ENCODE results near the gene PIRT. TPM values are rescaled to one million over a fixed set of nuclear protein-coding genes. Genes with fewer than 3 reads are reported as not detected.

PIRT gene
- total RNA-seq, 1 donor from 2014 or later, result not detected

DNA sequence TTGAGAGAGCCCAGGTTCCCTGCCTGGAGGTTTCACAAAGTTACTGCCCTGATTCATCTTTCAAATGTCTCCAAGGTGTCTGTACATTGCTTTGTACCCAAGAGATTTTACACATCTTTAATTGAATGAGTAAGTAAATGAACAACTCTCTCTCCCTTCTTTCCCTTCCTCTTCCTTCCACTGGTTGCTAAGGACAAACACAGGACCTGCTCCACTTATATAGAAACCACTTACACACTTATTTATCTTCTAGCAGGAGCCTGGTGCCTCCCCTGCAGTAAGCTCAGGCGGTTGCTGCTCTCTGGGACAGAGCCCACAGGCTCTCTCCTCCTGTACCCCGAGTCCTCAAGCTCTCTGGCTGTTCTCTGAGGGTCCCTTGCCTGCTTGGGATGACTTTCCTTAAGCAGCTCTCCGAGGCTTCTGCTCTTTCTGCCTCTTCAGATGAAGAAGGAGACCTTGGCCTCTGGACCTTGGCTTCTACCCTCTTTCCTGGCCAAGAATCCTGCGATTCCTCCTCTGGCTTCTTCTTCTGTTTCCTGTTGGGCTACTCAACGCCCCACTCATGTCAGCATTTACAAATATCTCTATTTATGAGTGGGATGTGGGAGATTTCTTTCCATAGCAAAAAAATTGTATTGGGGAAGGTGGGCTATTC is 9.9 kb downstream of the PIRT start:
- DNase-seq (ENCODE audit: low spot score), result no peak
- intact Hi-C loops (cut with DNase I), result no loop called here

DNA sequence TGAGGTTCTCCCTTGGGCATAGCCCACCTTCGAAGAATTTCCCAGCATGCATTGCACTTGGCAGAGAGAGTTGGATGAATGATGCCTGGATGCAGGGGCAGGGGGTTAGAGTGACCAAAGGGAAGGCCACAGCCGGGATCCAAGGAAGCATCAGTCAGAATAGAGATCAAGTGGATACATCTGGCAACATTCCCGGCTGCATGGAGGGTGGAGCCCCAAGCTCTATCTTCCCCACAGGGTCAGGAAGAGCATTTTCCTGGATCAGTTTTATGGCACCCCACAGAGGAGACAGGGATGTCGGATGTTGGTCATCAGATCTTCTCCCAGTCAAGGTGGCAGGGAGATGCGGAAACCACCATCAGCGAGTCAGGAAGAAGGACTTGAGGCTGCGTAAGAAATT is 13.0 kb downstream of the PIRT start:
- no peak for DNase-seq (ENCODE audit: low spot score)
- intact Hi-C loops (cut with DNase I), result no loop called here

- intact Hi-C loops (cut with DNase I), result no loop called here
- DNase-seq (ENCODE audit: low spot score), result no peak
Observed at GRCh38 chr17:10821770-10822169, 16.1 kb downstream of the PIRT start.

- intact Hi-C loops (cut with DNase I), result no loop called here
Observed at GRCh38 chr17:10821054-10821453, 16.8 kb downstream of the PIRT start.

DNA sequence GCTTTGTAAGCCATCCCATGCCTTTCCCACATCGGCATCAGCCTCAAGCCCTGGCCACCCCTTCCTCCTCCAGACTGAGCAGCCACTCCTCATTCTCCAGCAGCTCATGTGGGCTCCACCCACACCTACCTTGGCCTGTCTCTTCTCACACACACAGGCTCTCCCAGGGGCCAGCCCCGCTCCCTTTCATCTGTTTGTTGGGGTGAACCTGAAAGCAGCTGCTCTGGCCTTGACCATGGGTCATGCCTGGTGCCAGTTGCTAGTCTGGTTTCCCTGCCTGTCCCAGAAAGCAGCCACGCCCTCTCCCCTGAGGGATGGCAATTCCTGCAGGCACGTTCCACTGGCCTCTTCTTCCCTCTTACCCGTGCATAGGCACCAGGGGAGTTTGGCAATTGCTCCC is 22.6 kb downstream of the PIRT start:
- DNase-seq (ENCODE audit: low spot score), result no peak
- intact Hi-C loops (cut with DNase I), result no loop called here

More at GRCh38 chr17:10821054-10821453, 16.8 kb downstream of the PIRT start:
- no peak for DNase-seq (ENCODE audit: low spot score)

DNA sequence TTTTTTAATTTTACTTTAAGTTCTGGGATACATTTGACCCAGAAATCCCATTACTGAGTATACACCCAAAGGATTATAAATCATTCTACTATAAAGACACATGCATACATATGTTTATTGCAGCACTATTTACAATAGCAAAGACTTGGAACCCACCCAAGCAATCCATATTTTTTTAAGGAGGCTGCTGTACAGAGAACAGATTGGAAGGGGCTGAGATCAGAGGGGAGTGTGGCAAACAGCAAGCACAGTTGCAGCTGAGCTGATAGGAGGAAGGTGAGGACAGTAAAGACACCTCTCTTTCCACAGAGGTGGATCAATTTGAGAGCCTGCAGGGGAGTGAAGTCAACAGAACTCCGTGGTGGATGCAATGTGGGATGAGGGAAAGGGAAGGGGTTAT is 23.8 kb downstream of the PIRT start:
- intact Hi-C loops (cut with DNase I), result no loop called here
- no peak for DNase-seq (ENCODE audit: low spot score)

GRCh38 chr17:10812674-10813073 is 25.2 kb downstream of the PIRT start:
- intact Hi-C loops (cut with DNase I), result no loop called here
- no peak for DNase-seq (ENCODE audit: low spot score)

DNA sequence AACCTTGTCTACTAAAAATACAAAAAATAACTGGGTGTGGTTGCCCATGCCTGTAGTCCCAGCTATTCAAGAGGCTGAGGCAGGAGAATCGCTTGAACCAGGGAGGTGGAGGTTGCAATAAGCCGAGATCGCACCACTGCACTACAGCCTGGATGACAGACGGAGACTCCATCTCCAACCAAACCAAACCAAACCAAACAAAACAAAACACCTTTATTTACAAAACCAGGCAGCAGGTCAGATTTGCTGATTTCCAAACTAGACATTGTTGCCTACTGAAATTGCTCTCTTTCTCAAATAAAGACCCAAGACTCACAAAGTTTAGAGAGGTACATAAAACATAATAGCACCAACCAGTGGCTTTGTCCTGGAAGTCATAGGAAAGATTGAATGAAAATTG is 28.3 kb downstream of the PIRT start:
- no peak for DNase-seq (ENCODE audit: low spot score)
- intact Hi-C loops (cut with DNase I), result no loop called here

DNA sequence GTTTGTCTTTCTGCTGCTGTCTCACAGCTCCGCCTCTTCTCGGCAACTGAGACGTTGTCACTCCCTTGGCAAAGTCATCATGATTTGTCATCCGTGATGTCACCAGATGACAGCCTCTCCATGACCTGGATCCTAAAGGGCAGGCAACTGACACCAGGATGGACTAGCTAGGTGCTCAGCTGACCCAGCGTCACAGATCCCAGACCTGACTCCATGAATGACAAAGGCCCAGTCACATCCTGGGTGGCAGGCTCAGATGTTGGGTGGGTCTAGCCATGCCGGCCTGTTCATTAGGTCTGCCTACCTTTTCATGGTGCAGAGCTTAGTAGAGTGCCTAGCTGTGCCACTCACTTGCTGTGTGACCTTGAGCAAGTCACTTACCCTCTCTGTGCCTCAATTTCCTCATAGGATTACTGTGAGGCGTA is 30.2 kb downstream of the PIRT start:
- DNase-seq (ENCODE audit: low spot score), result no peak
- intact Hi-C loops (cut with DNase I), result no loop called here

- intact Hi-C loops (cut with DNase I), result no loop called here
- DNase-seq (ENCODE audit: low spot score), result no peak
Observed at GRCh38 chr17:10806545-10807262, 31.2 kb downstream of the PIRT start.

- DNase-seq (ENCODE audit: low spot score), result no peak
- intact Hi-C loops (cut with DNase I), result no loop called here
Observed at GRCh38 chr17:10805911-10806310, 32.0 kb downstream of the PIRT start.

DNA sequence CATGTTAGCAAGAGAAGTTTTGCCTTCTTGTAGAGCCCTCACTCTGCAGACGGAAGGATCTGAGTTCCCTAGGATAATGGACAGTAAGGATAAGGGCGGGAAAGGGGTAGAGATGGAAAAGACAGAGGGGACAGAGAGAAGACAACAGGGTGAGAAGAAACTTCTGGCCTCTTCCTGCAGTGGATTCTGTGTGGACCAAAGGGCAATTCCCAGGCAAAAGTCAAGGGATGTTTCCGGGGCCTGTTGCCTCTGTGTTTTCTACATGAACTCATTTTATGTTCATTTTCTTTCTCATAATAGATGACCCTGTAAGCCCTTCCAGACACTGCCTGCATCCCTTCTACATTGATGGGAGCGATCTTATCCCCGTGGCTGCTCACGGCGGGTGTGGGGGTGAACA is 33.3 kb downstream of the PIRT start:
- intact Hi-C loops (cut with DNase I), result no loop called here
- no peak for DNase-seq (ENCODE audit: low spot score)

- DNase-seq (ENCODE audit: low spot score), result peak; percentile 49
- intact Hi-C loops (cut with DNase I), result no loop called here
Observed at GRCh38 chr17:10803830-10804475, 33.9 kb downstream of the PIRT start, which contains the start of gene TMEM238L. TSS of gene TMEM238L (minus strand) at chr17:10804099. CDS start at chr17:10803963, 136 bp downstream.

GRCh38 chr17:10803350-10803749 is 34.5 kb downstream of the PIRT start:
- DNase-seq (ENCODE audit: low spot score), result no peak
- intact Hi-C loops (cut with DNase I), result no loop called here

DNA sequence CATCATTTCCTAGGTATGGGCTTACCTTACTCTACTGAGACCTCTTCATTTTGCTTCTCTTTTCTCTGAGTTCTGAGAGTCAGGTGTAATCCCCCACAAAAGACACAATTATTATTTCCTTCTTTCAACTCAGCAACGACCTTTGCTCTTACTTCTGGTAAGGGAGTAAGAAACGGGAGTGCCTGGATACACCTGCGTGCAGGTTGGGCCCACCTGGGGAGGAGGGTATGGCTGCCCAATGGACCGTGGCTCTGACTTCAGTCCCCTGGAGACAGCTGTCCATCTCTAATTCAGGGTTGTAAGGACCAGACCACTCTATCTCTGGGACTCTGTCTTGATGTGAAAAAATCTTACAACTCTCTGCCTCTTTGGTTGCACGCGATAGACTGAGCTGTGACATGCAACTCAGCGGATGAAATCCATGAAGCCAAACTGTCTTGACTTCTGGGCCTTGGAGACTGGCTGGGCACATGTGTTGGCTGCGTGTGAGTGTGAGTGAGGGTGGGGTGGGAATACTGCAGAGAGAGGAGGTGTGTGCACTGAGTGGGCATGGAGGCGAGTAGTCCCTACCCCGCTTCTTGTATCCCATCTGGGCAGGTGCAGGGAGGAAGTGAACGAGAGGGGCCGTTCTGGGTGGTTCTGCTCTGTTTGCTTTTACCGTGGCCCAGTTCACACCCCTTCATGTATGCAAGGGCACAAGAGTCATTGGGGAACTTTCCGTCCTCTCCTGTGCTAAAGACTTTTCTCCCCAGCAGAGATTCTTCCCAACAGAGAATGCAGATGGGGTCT is 35.2 kb downstream of the PIRT start:
- peak; percentile 20 for DNase-seq (ENCODE audit: low spot score)
- intact Hi-C loops (cut with DNase I), result no loop called here

DNA sequence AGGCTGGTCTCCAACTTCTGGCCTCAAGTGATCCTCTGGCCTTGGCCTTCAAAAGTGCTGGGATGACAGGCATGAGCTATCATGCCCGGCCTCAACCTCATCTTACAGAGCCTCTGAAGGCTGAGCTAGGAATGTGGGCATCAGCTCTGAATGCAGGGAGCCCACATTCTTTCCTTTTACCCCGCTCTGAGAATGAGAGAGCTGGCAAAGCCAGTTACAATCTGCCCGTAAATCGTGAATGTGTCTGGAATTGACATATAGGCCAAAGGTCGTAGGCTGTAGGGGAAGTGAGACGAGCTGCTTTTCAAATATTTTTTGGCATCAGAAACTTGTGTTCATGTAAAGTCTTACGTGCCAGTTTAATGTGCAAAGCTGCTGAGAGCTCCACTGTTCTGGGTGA is 38.5 kb downstream of the PIRT start:
- DNase-seq (ENCODE audit: low spot score), result no peak
- intact Hi-C loops (cut with DNase I), result no loop called here

DNA sequence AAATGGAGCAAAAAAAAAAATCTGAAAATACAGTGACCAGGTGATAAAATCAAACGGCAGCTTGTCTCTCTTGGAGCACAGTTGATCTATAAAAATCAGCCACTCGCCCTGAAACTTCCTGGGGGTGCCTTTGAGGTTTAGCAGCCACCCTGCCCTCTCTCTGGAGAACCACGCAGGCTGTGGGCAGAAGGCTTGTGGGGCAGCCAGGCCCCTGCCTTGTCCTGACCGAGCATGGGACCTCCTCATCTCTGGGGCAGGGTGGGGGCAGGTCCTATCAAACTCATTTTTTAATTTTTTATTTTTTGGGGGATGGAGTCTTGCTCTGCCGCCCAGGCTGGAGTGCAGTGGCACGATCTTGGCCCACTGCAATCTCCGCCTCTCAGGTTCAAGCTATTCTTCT is 39.0 kb downstream of the PIRT start:
- intact Hi-C loops (cut with DNase I), result no loop called here
- no peak for DNase-seq (ENCODE audit: low spot score)

DNA sequence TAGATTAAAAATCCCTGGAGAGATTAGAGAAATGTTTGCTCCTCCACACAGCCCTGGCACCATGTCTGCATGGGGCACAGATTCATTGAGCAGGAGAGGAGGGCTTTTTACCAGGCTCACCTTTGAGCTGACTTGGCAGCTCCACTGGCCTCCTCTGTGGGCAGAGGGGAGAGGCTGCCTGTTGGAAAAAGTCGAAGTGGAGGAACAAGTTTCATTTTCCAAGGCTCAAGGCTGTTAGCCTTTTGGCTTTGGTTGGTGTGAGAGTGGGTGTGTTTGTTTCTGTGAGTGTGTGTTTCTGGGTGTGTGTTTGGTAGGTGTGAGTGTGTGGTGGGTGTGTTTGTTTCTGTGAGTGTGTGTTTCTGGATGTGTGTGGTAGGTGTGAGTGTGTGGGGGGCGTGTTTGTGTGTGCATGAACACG is 39.5 kb downstream of the PIRT start:
- DNase-seq (ENCODE audit: low spot score), result peak; percentile 22
- intact Hi-C loops (cut with DNase I), result no loop called here

GRCh38 chr17:10797476-10798328 is 40.2 kb downstream of the PIRT start:
- peak; percentile 51 for DNase-seq (ENCODE audit: low spot score)
- intact Hi-C loops (cut with DNase I), result no loop called here
